GM23248 (cell line): ENCODE results near the gene NLRP11. TPM values are rescaled to one million over a fixed set of nuclear protein-coding genes. Genes with fewer than 3 reads are reported as not detected.
"Not testable (repeated sequence)": the region's sequence is repeated elsewhere in the genome, so short reads cannot be mapped to it uniquely, and the experiment has no call there.

Experiments used
- DNase-seq: peaks from one replicate; pipeline ENCODE4 v3.0.0-alpha.2; 2015
- H2AFZ ChIP-seq: fragments of 200-600 bp; sonication (generic); 2 replicates; pipeline ENCODE4 v1.6.1; 2016; ENCODE audit warnings: antibody characterized with exemption
- H3F3A ChIP-seq: fragments of 200-600 bp; sonication (generic); 2 replicates; pipeline ENCODE4 v1.6.1; 2016; ENCODE audit warnings: mild to moderate bottlenecking, antibody characterized with exemption, mixed run types; ENCODE audit not compliant: insufficient read depth
- H3K27ac ChIP-seq: fragments of 200-600 bp; sonication (generic); 2 replicates; pipeline ENCODE4 v1.5.1; 2016; ENCODE audit warnings: mild to moderate bottlenecking
- H3K27me3 ChIP-seq: fragments of 200-600 bp; sonication (generic); replicated peaks from 2 replicates; pipeline ENCODE4 v1.6.1; 2016; ENCODE audit warnings: mild to moderate bottlenecking; ENCODE audit not compliant: insufficient read depth
- H3K36me3 ChIP-seq: fragments of 200-600 bp; sonication (generic); 2 replicates; pipeline ENCODE4 v1.6.1; 2016; ENCODE audit warnings: low read depth, mild to moderate bottlenecking
- H3K4me1 ChIP-seq: fragments of 200-600 bp; sonication (generic); 2 replicates; pipeline ENCODE4 v1.6.1; 2016; ENCODE audit warnings: mild to moderate bottlenecking; ENCODE audit not compliant: insufficient read depth
- H3K4me2 ChIP-seq: fragments of 200-600 bp; sonication (generic); one replicate; pipeline ENCODE4 v1.6.1; 2016; ENCODE audit warnings: mild to moderate bottlenecking; ENCODE audit not compliant: unreplicated experiment
- H3K4me3 ChIP-seq: fragments of 200-600 bp; sonication (generic); 2 replicates; pipeline ENCODE4 v1.5.1; 2016; ENCODE audit warnings: mild to moderate bottlenecking
- H3K79me2 ChIP-seq: fragments of 200-600 bp; sonication (generic); 2 replicates; pipeline ENCODE4 v1.6.1; 2016; ENCODE audit warnings: mild to moderate bottlenecking; ENCODE audit not compliant: insufficient read depth
- H3K9ac ChIP-seq: fragments of 200-600 bp; sonication (generic); 2 replicates; pipeline ENCODE4 v1.6.1; 2016; ENCODE audit warnings: mild to moderate bottlenecking
- H3K9me2 ChIP-seq: fragments of 200-600 bp; sonication (generic); 2 replicates; pipeline ENCODE4 v1.6.1; 2016; ENCODE audit warnings: mixed run types, mild to moderate bottlenecking, moderate library complexity; ENCODE audit not compliant: insufficient read depth
- H3K9me3 ChIP-seq: fragments of 200-600 bp; sonication (generic); one replicate; pipeline ENCODE4 v1.6.1; 2017; ENCODE audit warnings: low read depth
- H4K20me1 ChIP-seq: fragments of 200-600 bp; sonication (generic); 2 replicates; pipeline ENCODE4 v1.6.0; 2016; ENCODE audit not compliant: insufficient read depth
- EZH2 ChIP-seq: fragments of 200-600 bp; sonication (generic); IDR thresholded peaks from 2 replicates; pipeline ENCODE4 v1.6.1; 2018; ENCODE audit warnings: antibody characterized with exemption, mild to moderate bottlenecking; ENCODE audit not compliant: insufficient read depth, poor library complexity, severe bottlenecking
- EZH2phosphoT487 ChIP-seq: fragments of 200-600 bp; sonication (generic); IDR thresholded peaks from 2 replicates; pipeline ENCODE4 v1.6.1; 2018; ENCODE audit warnings: antibody characterized with exemption, moderate library complexity, mild to moderate bottlenecking, low read depth; ENCODE audit not compliant: insufficient read depth
- WGBS, 2 experiments: methylation state at CpG; one replicate each; pipeline ENCODE4 v1.1.6; 2015 to 2017; ENCODE audit warnings: low lambda C conversion rate in 2 of 2, low coverage in 1 of 2; ENCODE audit errors: missing lambda C conversion rate in 2 of 2; 5-methylcytosine and 5-hydroxymethylcytosine counted together
- in situ Hi-C: fragments of 300-500 bp; cut with MboI; formaldehyde crosslinking; loops from 2 replicates; pipeline ENCODE4 v1.15.0; 2020
- polyA plus RNA-seq: library from polyadenylated mRNA; unstranded; fragments of >200 nt; fragmentation: Nextera tagmentation; extraction: Ambion mirVana; gene quantifications from 2 replicates; pipeline ENCODE4 v1.2.1, GENCODE V29; 2016
- total RNA-seq: library from RNA; depleted of rRNA; stranded (reverse); fragments of >200 nt; shearing (Covaris generic); gene quantifications from 2 replicates; pipeline ENCODE4 v1.2.3, GENCODE V29; 2014

Gene NLRP11
- total and polyA plus RNA-seq, 2 experiments from 2014 or later, result not detected

DNA sequence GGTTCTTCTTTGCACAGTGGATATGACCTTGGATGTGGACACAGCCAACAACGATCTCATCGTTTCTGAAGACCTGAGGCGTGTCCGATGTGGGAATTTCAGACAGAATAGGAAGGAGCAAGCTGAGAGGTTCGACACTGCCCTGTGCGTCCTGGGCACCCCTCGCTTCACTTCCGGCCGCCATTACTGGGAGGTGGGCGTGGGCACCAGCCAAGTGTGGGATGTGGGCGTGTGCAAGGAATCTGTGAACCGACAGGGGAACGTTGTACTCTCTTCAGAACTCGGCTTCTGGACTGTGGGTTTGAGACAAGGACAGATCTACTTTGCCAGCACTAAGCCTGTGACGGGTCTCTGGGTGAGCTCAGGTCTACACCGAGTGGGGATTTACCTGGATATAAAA lies 53.5 kb downstream of the NLRP11 start:
- H3K27me3 ChIP-seq, result no peaks in the 10 kb centered on the region
- H2AFZ ChIP-seq, result no peak overlapping the region
- H3K4me2 ChIP-seq, result no peak overlapping the region
- H3K4me1 ChIP-seq, result no peaks in the 10 kb centered on the region
- in situ Hi-C loops, result no loop called here
- H3F3A ChIP-seq, result no peaks in the 10 kb centered on the region
- WGBS, 2 experiments, result 37 to 42% methylated on average over 16 of the region's 16 CpGs
- no peaks in the 10 kb centered on the region for H3K79me2 ChIP-seq
- H3K27ac ChIP-seq, result no peak overlapping the region
- H3K4me3 ChIP-seq, result no peak overlapping the region
- no peaks in the 10 kb centered on the region for H3K9me3 ChIP-seq
- TF ChIP-seq EZH2phosphoT487 (no peak), EZH2 (no peak)
- no peaks in the 10 kb centered on the region for H3K36me3 ChIP-seq
- no peaks in the 10 kb centered on the region for H4K20me1 ChIP-seq
- no peak overlapping the region for H3K9ac ChIP-seq
- DNase-seq, result no peak
- no peaks in the 10 kb centered on the region for H3K9me2 ChIP-seq

DNA sequence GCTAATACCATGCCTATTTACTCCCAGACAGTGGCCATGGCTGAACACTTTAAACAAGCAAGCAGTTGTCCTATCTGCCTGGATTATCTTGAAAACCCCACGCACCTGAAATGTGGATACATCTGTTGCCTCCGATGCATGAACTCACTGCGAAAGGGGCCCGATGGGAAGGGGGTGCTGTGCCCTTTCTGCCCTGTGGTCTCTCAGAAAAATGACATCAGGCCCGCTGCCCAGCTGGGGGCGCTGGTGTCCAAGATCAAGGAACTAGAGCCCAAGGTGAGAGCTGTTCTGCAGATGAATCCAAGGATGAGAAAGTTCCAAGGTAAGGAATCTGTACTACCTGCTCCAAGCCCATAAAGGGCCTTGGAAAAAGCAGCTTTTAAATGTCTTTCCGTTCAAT lies 54.3 kb downstream of the NLRP11 start:
- Histone ChIP-seq H2AFZ (no peak overlapping the region), H3K36me3 (no peaks in the 10 kb centered on the region), H3K4me2 (no peak overlapping the region), H3K9me3 (no peaks in the 10 kb centered on the region), H3K4me1 (no peaks in the 10 kb centered on the region), H3F3A (no peaks in the 10 kb centered on the region), H3K79me2 (no peaks in the 10 kb centered on the region), H3K27ac (no peak overlapping the region), H4K20me1 (no peaks in the 10 kb centered on the region), H3K9me2 (no peaks in the 10 kb centered on the region), H3K27me3 (no peaks in the 10 kb centered on the region), H3K4me3 (no peak overlapping the region), H3K9ac (no peak overlapping the region)
- in situ Hi-C loops, result no loop called here
- no peak for TF ChIP-seq EZH2
- TF ChIP-seq EZH2phosphoT487, result no peak
- no peak for DNase-seq
- WGBS, 2 experiments, result 24 to 30% methylated on average over 7 of the region's 7 CpGs

DNA sequence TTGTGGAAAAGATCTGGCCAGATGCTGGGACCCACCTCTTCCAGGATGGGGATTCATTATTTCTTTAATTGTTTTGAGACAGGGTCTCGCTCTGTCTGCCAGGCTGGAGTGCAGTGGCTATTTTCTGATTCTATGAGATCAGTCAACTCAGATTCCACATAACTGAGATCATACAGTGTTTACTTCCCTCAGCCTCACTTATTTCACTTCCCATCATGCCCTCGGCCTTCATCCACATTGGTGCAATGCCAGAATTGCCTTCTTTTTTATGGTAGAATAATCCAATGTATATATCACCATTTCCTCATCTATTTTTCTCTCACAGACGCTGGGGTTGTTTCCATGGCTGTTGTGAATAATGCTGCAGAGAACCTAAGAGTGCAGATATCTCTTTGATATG lies 62.2 kb downstream of the NLRP11 start:
- H3K9ac ChIP-seq, H3K4me1 ChIP-seq, H3K27me3 ChIP-seq, DNase-seq, H3K79me2 ChIP-seq, H3K27ac ChIP-seq, H3K9me2 ChIP-seq, in situ Hi-C loops, H3K9me3 ChIP-seq, H2AFZ ChIP-seq, H3K36me3 ChIP-seq, H3K4me2 ChIP-seq, H3F3A ChIP-seq, H4K20me1 ChIP-seq, H3K4me3 ChIP-seq: not testable (repeated sequence)
- 3 to 5% methylated on average over 3 of the region's 3 CpGs for WGBS, 2 experiments

DNA sequence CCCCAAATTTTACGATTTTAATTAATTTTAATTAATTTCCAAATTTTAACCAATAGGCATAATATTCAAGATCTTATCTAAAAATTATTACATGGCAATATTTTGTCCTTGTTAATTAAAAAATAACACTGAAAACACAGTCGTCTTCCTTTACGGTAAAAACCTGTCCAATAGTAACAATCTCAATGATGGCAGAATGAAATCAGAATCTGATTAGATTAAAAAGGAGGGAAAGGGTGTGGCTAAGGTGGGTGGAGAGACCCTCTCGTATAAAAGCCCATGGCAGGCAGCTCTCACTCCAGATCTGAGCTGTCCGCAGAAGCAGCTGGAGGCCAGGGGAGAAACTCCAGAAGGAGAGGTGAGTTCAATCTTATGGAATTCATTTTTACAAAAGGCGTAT lies 63.0 kb downstream of the NLRP11 start, which contains the start of gene RFPL4AL1:
Gene RFPL4AL1 (plus strand): TSS at position 301 of the 400 bp plus-strand sequence. CDS start 2,687 bp downstream, outside the sequence.
- H3K9me2 ChIP-seq, H3K36me3 ChIP-seq, H3K4me2 ChIP-seq, H3K27ac ChIP-seq, in situ Hi-C loops, H4K20me1 ChIP-seq, H3K9ac ChIP-seq, H3K9me3 ChIP-seq, DNase-seq, H3K79me2 ChIP-seq, H3F3A ChIP-seq, H3K4me3 ChIP-seq, H2AFZ ChIP-seq, H3K4me1 ChIP-seq, H3K27me3 ChIP-seq: not testable (repeated sequence)
- WGBS, 2 experiments, result 38 to 45% methylated on average over 6 of the region's 6 CpGs

DNA sequence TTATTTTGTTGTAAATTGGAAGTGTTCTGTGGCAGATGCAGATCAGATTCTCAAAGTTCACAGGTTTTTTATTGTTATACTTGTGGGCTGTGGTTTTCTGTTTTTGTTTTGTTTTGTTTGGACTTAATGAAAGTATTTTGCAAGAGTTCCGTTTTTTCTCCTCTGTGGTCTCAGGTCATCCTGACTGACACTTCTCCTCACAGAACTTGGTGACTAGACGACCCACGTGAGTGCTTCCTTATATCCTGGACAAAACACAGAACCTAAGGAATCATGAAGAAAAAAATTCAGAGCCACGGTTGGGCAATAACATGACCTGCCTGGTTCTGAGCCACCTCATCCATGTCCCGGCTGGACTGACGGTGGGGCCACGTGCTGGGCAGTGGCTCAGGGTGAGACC lies 65.3 kb downstream of the NLRP11 start:
- WGBS, 2 experiments, result 19 to 30% methylated on average over 7 of the region's 7 CpGs
- H3K36me3 ChIP-seq, result no peaks in the 10 kb centered on the region
- no peak overlapping the region for H2AFZ ChIP-seq
- H3K79me2 ChIP-seq, result no peaks in the 10 kb centered on the region
- DNase-seq, result no peak
- H3K4me3 ChIP-seq, result no peak overlapping the region
- no peaks in the 10 kb centered on the region for H3K9me3 ChIP-seq
- in situ Hi-C loops, result no loop called here
- no peaks in the 10 kb centered on the region for H3K27me3 ChIP-seq
- TF ChIP-seq EZH2phosphoT487, result no peak
- no peak for TF ChIP-seq EZH2
- H3K9ac ChIP-seq, result no peak overlapping the region
- no peaks in the 10 kb centered on the region for H4K20me1 ChIP-seq
- H3K4me1 ChIP-seq, result no peaks in the 10 kb centered on the region
- no peaks in the 10 kb centered on the region for H3K9me2 ChIP-seq
- H3F3A ChIP-seq, result no peaks in the 10 kb centered on the region
- H3K4me2 ChIP-seq, result no peak overlapping the region
- no peak overlapping the region for H3K27ac ChIP-seq

DNA sequence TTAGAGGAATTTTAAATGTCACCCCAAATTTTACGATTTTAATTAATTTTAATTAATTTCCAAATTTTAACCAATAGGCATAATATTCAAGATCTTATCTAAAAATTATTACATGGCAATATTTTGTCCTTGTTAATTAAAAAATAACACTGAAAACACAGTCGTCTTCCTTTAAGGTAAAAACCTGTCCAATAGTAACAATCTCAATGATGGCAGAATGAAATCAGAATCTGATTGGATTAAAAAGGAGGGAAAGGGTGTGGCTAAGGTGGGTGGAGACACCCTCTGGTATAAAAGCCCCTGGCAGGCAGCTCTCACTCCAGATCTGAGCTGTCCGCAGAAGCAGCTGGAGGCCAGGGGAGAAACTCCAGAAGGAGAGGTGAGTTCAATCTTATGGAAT lies 73.0 kb downstream of the NLRP11 start, which contains the start of gene RFPL4A:
Gene RFPL4A (plus strand): TSS at position 301 of the 400 bp plus-strand sequence. CDS start 2,704 bp downstream, outside the sequence.
- H3K9me2 ChIP-seq, H3K27ac ChIP-seq, H3K9ac ChIP-seq, DNase-seq, H3F3A ChIP-seq, H3K27me3 ChIP-seq, H4K20me1 ChIP-seq, H3K4me3 ChIP-seq, H2AFZ ChIP-seq, H3K4me2 ChIP-seq, in situ Hi-C loops, H3K79me2 ChIP-seq, H3K36me3 ChIP-seq, H3K9me3 ChIP-seq, H3K4me1 ChIP-seq: not testable (repeated sequence)
- 27 to 28% methylated on average over 3 of the region's 3 CpGs for WGBS, 2 experiments

DNA sequence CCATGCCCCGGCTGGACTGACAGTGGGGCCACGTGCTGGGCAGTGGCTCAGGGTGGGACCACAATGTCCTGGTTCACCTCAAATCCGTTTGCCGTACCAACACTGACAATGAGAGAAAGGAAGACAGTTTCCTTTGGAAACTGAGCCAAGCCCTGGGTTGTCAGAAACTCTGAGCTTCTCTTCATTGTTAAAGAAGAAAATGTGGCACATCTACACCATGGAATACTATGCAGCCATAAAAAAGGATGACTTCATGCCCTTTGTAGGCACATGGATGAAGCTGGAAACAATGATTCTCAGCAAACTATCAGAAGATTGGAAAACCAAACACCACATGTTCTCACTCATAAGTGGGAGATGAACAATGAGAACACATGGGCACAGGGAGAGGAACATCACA lies 75.0 kb downstream of the NLRP11 start:
- H3K9me2 ChIP-seq, H3K36me3 ChIP-seq, H2AFZ ChIP-seq, H3K4me2 ChIP-seq, in situ Hi-C loops, H3K4me3 ChIP-seq, H4K20me1 ChIP-seq, H3K4me1 ChIP-seq, H3F3A ChIP-seq, H3K27me3 ChIP-seq, H3K27ac ChIP-seq, H3K79me2 ChIP-seq, H3K9me3 ChIP-seq, DNase-seq, H3K9ac ChIP-seq: not testable (repeated sequence)
- WGBS, 2 experiments, result 15 to 18% methylated on average over 4 of the region's 4 CpGs
